Testis (tissue), 2 donors: Measurements from ENCODE around the gene NUP54.

Source experiments
- POLR2A ChIP-seq: fragments of 450-650 bp; IDR thresholded peaks from one replicate; pipeline ENCODE4 v1.6.1; 2017; ENCODE audit warnings: antibody characterized with exemption, mild to moderate bottlenecking, moderate library complexity
- TF ChIP-seq, protein P1 (sequence below), 3 experiments: fragments of 450-650 bp in 2 of 3; fragments of 200-600 bp in 1 of 3; sonication (generic) in 1 of 3; IDR thresholded peaks; one replicate each; pipeline ENCODE4 v1.5.1; 2016 to 2019; ENCODE audit warnings: antibody characterized with exemption in 3 of 3, mild to moderate bottlenecking in 2 of 3, moderate library complexity in 1 of 3

DNA sequence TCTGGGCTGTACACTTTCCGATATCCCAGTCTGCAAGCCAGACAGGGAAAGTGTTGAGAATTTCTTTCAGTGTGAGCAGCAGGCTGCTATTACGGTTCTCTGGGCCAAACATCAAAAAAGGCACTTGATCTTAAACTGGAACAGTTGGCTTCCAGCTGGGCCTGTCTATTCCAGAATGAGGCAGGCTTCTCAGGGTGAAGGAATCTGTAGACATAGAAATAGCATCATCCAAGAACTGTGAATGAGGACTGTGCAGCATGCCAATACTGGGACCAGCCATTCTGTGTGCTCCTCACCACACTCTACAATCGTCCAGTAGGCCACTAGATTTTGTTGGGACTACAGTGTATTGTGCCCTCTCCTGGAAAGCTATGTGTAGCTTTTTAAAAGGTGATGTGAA lies 42.5 kb downstream of the NUP54 start:
- TF ChIP-seq, protein P1, sequence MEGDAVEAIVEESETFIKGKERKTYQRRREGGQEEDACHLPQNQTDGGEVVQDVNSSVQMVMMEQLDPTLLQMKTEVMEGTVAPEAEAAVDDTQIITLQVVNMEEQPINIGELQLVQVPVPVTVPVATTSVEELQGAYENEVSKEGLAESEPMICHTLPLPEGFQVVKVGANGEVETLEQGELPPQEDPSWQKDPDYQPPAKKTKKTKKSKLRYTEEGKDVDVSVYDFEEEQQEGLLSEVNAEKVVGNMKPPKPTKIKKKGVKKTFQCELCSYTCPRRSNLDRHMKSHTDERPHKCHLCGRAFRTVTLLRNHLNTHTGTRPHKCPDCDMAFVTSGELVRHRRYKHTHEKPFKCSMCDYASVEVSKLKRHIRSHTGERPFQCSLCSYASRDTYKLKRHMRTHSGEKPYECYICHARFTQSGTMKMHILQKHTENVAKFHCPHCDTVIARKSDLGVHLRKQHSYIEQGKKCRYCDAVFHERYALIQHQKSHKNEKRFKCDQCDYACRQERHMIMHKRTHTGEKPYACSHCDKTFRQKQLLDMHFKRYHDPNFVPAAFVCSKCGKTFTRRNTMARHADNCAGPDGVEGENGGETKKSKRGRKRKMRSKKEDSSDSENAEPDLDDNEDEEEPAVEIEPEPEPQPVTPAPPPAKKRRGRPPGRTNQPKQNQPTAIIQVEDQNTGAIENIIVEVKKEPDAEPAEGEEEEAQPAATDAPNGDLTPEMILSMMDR (IDR thresholded peaks at IDR 0.05): no peak
- TF ChIP-seq POLR2A: no peak
